GM12865 (cell line): ENCODE results near the gene PTPRCAP.

Experiments
- DNase-seq: peaks from one replicate; pipeline ENCODE4 v3.0.0; 2010; ENCODE audit warnings: low read depth
- H3K4me3 ChIP-seq: 2 replicates; pipeline ENCODE4 v1.5.1; 2011; ENCODE audit warnings: mild to moderate bottlenecking, low read depth, low read length, control low read depth
- CTCF ChIP-seq: IDR thresholded peaks from 2 replicates; pipeline ENCODE4 v1.5.1; 2011; ENCODE audit warnings: low read length, control low read depth, low read depth, inconsistent platforms; ENCODE audit not compliant: insufficient read depth; ENCODE audit errors: missing control alignments

The PTPRCAP gene

GRCh38 chr11:67409261-67409666 is 28.2 kb downstream of the PTPRCAP start:
- H3K4me3 ChIP-seq, result peak overlapping the region; percentile 54
- no peak for TF ChIP-seq CTCF
- DNase-seq, result peak; percentile 92

- DNase-seq, result no peak
- peak overlapping the region; percentile 54 for H3K4me3 ChIP-seq
- TF ChIP-seq CTCF, result no peak
Measured at GRCh38 chr11:67408437-67409200, 28.9 kb downstream of the PTPRCAP start.

GRCh38 chr11:67407688-67408163 is 29.8 kb downstream of the PTPRCAP start:
- no peak overlapping the region for H3K4me3 ChIP-seq
- TF ChIP-seq CTCF, result no peak
- no peak for DNase-seq

GRCh38 chr11:67406969-67407687 is 30.4 kb downstream of the PTPRCAP start:
- no peak for DNase-seq
- TF ChIP-seq CTCF, result no peak
- H3K4me3 ChIP-seq, result no peak overlapping the region

GRCh38 chr11:67406420-67406968 is 31.0 kb downstream of the PTPRCAP start:
- no peak for TF ChIP-seq CTCF
- H3K4me3 ChIP-seq, result no peak overlapping the region
- DNase-seq, result no peak

- DNase-seq, result no peak
- no peak for TF ChIP-seq CTCF
- no peak overlapping the region for H3K4me3 ChIP-seq
Measured at GRCh38 chr11:67405688-67406339, 31.7 kb downstream of the PTPRCAP start.
